ENCODE data around the gene ARMH1. TPM values are rescaled to one million over a fixed set of nuclear protein-coding genes. Genes with fewer than 3 reads are reported as not detected.
A peak's percentile ranks its signal among the peaks of the same experiment; 100 is the strongest.

Gene ARMH1
- polyA plus RNA-seq, result 1 to 10 TPM in 1 of 3 donors, under 1 TPM in 1, not detected in 1; 0.50 to 1.6 TPM

DNA sequence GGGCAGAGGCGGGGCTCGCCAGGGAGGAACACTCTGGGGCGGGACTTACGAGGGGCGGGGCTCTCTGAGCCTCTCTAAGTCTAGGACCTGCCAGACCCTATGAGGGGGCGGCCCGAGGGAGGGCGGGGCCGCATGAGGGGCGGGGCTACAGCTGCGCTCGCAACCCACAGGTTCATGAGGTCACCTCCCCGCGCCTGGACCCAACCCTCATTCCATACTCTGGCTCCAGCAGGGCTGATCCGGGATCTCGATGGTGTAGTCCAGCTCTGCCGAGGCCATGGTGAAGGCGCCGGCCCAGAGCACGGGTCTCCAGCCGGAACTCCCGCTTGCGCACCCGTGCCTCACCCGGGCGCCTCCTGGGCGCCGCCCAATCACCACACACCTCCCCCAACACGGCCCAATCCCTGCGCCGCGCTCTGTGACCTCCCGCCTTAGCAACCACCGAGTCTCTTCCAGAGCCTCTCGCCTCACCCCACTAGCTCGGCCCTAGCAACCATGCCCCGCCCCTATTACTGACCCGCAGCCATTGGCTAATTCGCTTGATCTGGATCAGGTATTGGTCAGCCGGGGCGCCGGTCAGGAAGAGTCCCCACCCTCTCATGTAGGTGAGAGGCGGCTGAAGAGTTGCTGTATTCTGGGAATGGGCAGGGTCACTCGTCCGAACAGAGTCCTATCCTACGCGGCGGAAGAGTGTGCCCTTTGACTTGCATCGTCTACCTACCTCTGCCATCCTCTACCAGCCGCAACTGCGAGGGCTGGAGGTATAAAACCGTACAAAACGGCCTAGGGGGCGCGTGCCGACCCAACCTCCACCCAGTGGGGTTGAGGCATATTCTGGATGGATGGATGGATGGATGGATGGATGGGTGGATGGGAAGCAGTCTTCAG is at the start of gene ARMH1, which contains the start of gene TMEM53:
ARMH1 (plus strand) TSS at position 602 of the 888 bp plus-strand sequence. CDS start 14,984 bp downstream, outside the sequence.
TMEM53 (minus strand) TSS at position 369 of the 888 bp plus-strand sequence; CDS start at position 279, 90 bp downstream.
- Mint-ChIP-seq H3K36me3 (peaks cover 0 to 8% (median 0%) of the 10 kb centered on the region in 3 donors), H3K4me3 (peak within 1 kb of the TSS; percentile 88 to 95 (median 93)), H3K27ac (peak within 1 kb of the TSS; percentile 84 to 93 (median 90)), H3K4me1 (peaks cover 27 to 32% of the 10 kb centered on the region in 2 donors), H3K27me3 (ENCODE audit: low read depth in 3 of 3) (peaks cover 2 to 5% (median 2%) of the 10 kb centered on the region in 3 donors), H3K9me3 (no peaks in the 10 kb centered on the region)
- peak; percentile 97 to 99 (median 98) for DNase-seq

GRCh38 chr1:44625348-44625747 is 49.2 kb upstream of the ARMH1 start:
- H3K27ac Mint-ChIP-seq, result no peak overlapping the region
- peaks cover 0 to under 1% of the 10 kb centered on the region in 2 donors for H3K4me1 Mint-ChIP-seq
- no peaks in the 10 kb centered on the region for H3K9me3 Mint-ChIP-seq
- no peaks in the 10 kb centered on the region for H3K36me3 Mint-ChIP-seq
- H3K4me3 Mint-ChIP-seq, result no peak overlapping the region
- DNase-seq, result no peak
- H3K27me3 Mint-ChIP-seq (ENCODE audit: low read depth in 3 of 3), result peaks cover 0 to 3% (median 0%) of the 10 kb centered on the region in 3 donors

- H3K4me3 Mint-ChIP-seq, result no peak overlapping the region
- peaks cover 30 to 32% of the 10 kb centered on the region in 2 donors for H3K4me1 Mint-ChIP-seq
- DNase-seq, result no peak
- H3K27me3 Mint-ChIP-seq (ENCODE audit: low read depth in 3 of 3), result peaks cover 9 to 14% (median 10%) of the 10 kb centered on the region in 3 donors
- H3K9me3 Mint-ChIP-seq, result no peaks in the 10 kb centered on the region
- no peak overlapping the region for H3K27ac Mint-ChIP-seq
- H3K36me3 Mint-ChIP-seq, result no peaks in the 10 kb centered on the region
Observed at GRCh38 chr1:44628962-44629756, 45.4 kb upstream of the ARMH1 start.

DNA sequence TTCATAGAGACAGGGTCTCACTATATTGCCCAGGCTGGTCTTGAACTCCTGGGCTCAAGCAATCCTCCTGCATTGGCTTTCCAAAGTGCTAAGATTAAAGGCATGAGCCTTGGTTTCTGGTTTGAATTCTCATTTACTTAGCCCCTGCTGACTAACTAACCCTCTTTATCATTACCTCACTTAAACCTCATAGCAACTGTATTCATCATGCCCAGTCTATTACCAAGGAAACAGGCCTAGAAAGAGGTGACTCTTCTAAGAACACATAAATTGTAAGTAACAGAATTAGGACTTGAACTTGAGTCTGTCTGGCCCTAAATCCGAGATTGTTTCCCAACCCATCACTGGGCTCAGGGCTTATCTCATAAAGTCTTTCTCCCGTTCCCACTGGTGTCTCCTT is 44.4 kb upstream of the ARMH1 start:
- DNase-seq, result no peak
- Mint-ChIP-seq H3K36me3 (peaks cover 0 to 5% (median 4%) of the 10 kb centered on the region in 3 donors), H3K9me3 (no peaks in the 10 kb centered on the region), H3K4me1 (peaks cover 39 to 42% of the 10 kb centered on the region in 2 donors), H3K4me3 (peak overlapping the region; percentile 82 to 95 (median 92)), H3K27me3 (ENCODE audit: low read depth in 3 of 3) (peaks cover 9 to 14% (median 10%) of the 10 kb centered on the region in 3 donors), H3K27ac (peak overlapping the region in 5 of 6 donors; percentile 87 to 95 (median 92))

DNA sequence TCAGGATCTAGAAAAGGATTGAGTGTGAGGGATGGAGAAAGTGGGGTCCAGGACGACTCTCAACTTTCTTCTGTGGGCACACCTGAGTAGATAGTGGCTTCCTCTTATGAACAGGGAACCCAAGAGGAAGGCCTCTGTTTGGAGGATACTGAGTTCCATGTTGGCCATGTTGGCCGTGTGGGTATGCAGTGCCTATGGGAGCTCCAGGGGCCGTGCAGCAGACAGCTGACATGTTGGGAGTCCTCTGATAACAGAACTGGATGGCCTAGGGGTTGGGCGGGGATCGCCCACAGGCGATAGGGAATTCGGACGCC is 43.2 kb upstream of the ARMH1 start:
- H3K4me1 Mint-ChIP-seq, result peaks cover 43 to 44% of the 10 kb centered on the region in 2 donors
- DNase-seq, result no peak

DNA sequence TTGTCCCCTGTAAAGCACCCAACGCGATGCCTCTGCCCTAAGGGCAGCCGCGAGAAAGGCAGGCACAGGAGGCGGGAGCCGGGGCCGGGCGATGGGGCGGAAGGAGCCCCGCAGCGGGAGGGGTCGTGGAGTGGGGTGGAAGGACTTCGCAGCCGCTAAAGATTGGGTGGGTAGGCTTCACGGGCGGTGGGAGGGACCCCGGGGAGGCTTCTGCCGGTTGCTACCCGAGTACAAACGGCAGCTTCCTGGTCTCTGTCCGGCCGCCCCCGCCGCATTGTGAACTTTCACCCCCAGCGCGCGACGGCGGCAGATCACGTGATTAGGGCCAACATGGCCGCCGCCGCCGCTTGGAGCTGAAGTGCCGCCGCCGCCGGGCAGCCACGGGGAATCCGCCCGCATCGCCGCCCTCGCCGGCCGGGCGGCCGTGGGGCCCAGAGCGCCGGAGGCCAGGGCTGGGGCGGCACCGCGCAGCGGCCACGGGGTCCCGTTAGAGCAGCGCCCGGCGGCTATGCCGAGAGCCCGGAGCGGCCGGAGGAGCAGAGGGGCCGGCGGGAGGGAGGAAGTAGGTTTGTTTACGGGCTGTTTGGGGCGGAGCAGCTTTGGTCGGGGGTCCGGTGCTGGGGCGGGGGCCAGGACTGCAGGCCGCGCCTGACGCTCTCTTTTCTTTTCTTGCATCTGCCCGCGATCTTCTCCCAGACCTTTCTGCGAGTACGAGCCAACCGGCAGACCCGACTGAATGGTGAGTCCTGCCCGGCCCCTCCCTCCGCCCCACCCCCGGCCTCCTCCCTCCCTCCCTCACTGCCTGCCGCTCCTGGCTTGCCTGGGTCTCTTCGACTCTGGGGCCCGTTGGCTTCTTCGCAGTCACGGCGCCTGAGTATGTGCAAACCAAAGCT is 42.6 kb upstream of the ARMH1 start:
- Mint-ChIP-seq H3K27ac (peak overlapping the region; percentile 89 to 98 (median 94)), H3K27me3 (ENCODE audit: low read depth in 3 of 3) (peaks cover 7 to 15% (median 10%) of the 10 kb centered on the region in 3 donors), H3K4me3 (peak overlapping the region; percentile 90 to 95 (median 92)), H3K9me3 (no peaks in the 10 kb centered on the region), H3K4me1 (peaks cover 43 to 44% of the 10 kb centered on the region in 2 donors), H3K36me3 (peaks cover 0 to 22% (median 7%) of the 10 kb centered on the region in 3 donors)
- peak; percentile 89 to 90 (median 89) for DNase-seq

More for the DNA sequence above, 43.2 kb upstream of the ARMH1 start:
- peak overlapping the region; percentile 87 to 98 (median 94) for H3K27ac Mint-ChIP-seq
- H3K4me3 Mint-ChIP-seq, result peak overlapping the region; percentile 82 to 95 (median 92)
- H3K9me3 Mint-ChIP-seq, result no peaks in the 10 kb centered on the region
- peaks cover 0 to 17% (median 7%) of the 10 kb centered on the region in 3 donors for H3K36me3 Mint-ChIP-seq
- H3K27me3 Mint-ChIP-seq (ENCODE audit: low read depth in 3 of 3), result peaks cover 7 to 15% (median 10%) of the 10 kb centered on the region in 3 donors

DNA sequence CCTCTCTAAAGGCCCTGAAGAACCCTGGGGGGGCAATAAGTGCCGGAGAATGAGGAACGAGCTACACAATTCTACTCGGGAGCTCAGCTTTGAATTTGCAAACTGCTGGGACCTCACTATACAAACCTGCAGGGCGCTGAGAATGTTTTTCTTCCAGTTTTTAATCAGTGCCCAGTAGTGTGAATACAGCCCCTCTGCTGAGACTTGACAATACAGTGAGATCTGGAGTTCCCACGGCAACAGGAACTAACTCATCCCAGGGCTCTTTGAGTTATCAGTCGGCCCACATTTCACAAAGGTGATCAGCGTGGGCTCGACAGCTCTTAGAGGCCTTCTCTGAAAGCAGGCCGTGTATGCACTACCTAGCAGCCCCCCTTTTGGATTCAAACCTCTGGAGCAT is 41.9 kb upstream of the ARMH1 start:
- no peak for DNase-seq
- Mint-ChIP-seq H3K9me3 (no peaks in the 10 kb centered on the region), H3K4me1 (peaks cover 43 to 44% of the 10 kb centered on the region in 2 donors), H3K4me3 (peak overlapping the region; percentile 86 to 95 (median 92)), H3K27me3 (ENCODE audit: low read depth in 3 of 3) (peaks cover 7 to 15% (median 10%) of the 10 kb centered on the region in 3 donors), H3K36me3 (peaks cover 0 to 25% (median 9%) of the 10 kb centered on the region in 3 donors), H3K27ac (peak overlapping the region; percentile 84 to 96 (median 93))

DNA sequence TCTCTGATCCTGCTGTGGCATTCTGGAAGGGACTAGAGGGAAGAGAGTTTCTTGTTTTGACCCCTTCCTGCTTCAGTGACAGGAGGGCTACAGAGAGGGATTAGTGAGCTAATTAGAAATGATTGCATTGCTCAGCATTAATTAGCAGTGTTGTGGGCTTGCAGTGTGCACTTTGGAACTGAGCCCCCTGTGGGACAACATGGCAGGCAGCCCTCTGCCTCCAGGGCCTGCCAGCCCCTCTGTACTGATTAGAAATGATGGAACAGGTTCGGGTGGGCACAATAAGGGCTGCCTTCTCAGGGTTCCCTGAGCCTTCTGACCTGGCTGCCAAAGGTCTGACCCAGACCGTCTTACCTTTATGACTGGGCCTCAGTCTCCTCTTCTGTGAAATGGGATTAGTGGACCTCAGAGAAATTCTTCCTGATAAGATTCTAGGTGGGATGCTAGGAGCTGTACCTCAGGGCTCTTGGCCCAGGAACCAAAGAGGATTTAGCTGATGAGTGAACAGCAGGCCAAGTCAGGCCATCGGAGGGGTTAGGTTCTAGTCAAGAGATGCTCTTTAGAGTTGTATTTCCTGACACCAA is 39.8 kb upstream of the ARMH1 start:
- no peak overlapping the region for H3K4me3 Mint-ChIP-seq
- peak overlapping the region in 5 of 6 donors; percentile 22 to 69 (median 51) for H3K27ac Mint-ChIP-seq
- peaks cover 7 to 15% (median 10%) of the 10 kb centered on the region in 3 donors for H3K27me3 Mint-ChIP-seq (ENCODE audit: low read depth in 3 of 3)
- no peak for DNase-seq
- peaks cover 43 to 44% of the 10 kb centered on the region in 2 donors for H3K4me1 Mint-ChIP-seq
- H3K9me3 Mint-ChIP-seq, result no peaks in the 10 kb centered on the region
- peaks cover 0 to 37% (median 14%) of the 10 kb centered on the region in 3 donors for H3K36me3 Mint-ChIP-seq

- peaks cover 0 to 37% (median 14%) of the 10 kb centered on the region in 3 donors for H3K36me3 Mint-ChIP-seq
- H3K4me3 Mint-ChIP-seq, result no peak overlapping the region
- H3K27me3 Mint-ChIP-seq (ENCODE audit: low read depth in 3 of 3), result peaks cover 7 to 15% (median 10%) of the 10 kb centered on the region in 3 donors
- peaks cover 41 to 44% of the 10 kb centered on the region in 2 donors for H3K4me1 Mint-ChIP-seq
- no peak for DNase-seq
- H3K9me3 Mint-ChIP-seq, result no peaks in the 10 kb centered on the region
- no peak overlapping the region for H3K27ac Mint-ChIP-seq
Observed at GRCh38 chr1:44635439-44635838, 39.1 kb upstream of the ARMH1 start.

DNA sequence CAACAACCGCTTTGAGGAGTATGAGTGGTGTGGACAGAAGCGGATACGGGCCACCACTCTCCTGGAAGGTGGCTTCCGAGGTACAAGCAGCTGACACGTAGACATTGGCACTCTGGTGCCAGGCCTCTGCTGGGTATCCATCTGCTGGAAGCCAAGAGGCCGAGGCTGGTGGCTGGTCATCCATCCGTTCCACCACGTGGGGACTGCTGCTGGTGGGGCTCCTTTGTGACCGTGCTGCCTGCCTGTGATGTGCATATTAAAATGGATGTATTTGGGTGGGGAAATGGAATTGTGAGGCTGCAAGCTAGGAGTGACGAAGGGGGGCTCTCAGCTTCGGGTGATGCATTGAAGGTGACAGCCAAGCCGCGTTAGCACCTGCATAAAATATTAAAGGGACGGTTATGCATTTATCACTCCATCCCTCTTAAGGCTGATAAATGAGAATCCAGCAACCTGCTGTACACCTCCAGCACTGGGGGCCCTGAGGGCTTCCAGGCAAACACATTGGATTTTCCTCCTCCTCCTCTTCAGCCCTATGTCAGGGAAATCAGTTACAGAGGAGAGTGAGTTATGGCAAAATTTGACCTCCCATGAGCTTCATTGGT is 38.3 kb upstream of the ARMH1 start:
- H3K4me3 Mint-ChIP-seq, result no peak overlapping the region
- H3K4me1 Mint-ChIP-seq, result peaks cover 34 to 36% of the 10 kb centered on the region in 2 donors
- DNase-seq, result no peak
- no peak overlapping the region for H3K27ac Mint-ChIP-seq
- no peaks in the 10 kb centered on the region for H3K9me3 Mint-ChIP-seq
- H3K27me3 Mint-ChIP-seq (ENCODE audit: low read depth in 3 of 3), result peaks cover 7 to 10% (median 10%) of the 10 kb centered on the region in 3 donors
- H3K36me3 Mint-ChIP-seq, result peaks cover 0 to 37% (median 14%) of the 10 kb centered on the region in 3 donors

- no peak for DNase-seq
- Mint-ChIP-seq H3K27ac (no peak overlapping the region), H3K4me3 (no peak overlapping the region), H3K36me3 (peaks cover under 1 to 37% (median 15%) of the 10 kb centered on the region in 3 donors), H3K27me3 (ENCODE audit: low read depth in 3 of 3) (peaks cover 2 to 4% (median 4%) of the 10 kb centered on the region in 3 donors), H3K4me1 (peaks cover 31 to 32% of the 10 kb centered on the region in 2 donors), H3K9me3 (no peaks in the 10 kb centered on the region)
Observed at GRCh38 chr1:44636688-44637598, 37.6 kb upstream of the ARMH1 start.

Data from immature natural killer cell (primary cell).